SK-N-SH (cell line): Measurements from ENCODE around the gene SMPD4. TPM values are rescaled to one million over a fixed set of nuclear protein-coding genes. Genes with fewer than 3 reads are reported as not detected.
"Not testable (repeated sequence)": the region's sequence is repeated elsewhere in the genome, so short reads cannot be mapped to it uniquely, and the experiment has no call there.

Source experiments
- CTCF ChIA-PET: fragments of 300-600, 350-600 bp; formaldehyde crosslinking; extraction: SDS; loops from one replicate; lab custom pipeline; 2021; lab: Yijun Ruan, JAX
- POLR2A ChIA-PET: fragments of 350-600 bp; sonication (Branson Sonifier 250); formaldehyde crosslinking; extraction: SDS; loops from one replicate; lab custom pipeline; 2020; ENCODE audit warnings: antibody characterized with exemption, inconsistent platforms; lab: Yijun Ruan, JAX
- DNase-seq: peaks from one replicate; pipeline ENCODE4 v3.0.0; 2012
- H2AFZ ChIP-seq: fragments of 200-600 bp; sonication (generic); 2 replicates; pipeline ENCODE4 v1.8.1; 2016; ENCODE audit warnings: antibody characterized with exemption, mild to moderate bottlenecking, low read depth
- H3F3A ChIP-seq: fragments of 200-600 bp; sonication (generic); replicated peaks from 2 replicates; pipeline ENCODE3; 2016; ENCODE audit warnings: antibody characterized with exemption, mild to moderate bottlenecking; ENCODE audit not compliant: insufficient read depth
- H3K27ac ChIP-seq, 2 experiments: fragments of 200-500 bp in 1 of 2; fragments of 200-600 bp in 1 of 2; sonication (Bioruptor generic) in 1 of 2; sonication (generic), shearing (Covaris generic) in 1 of 2; 2 replicates each; pipeline versions ENCODE4 v1.5.1 to v1.6.1; 2014 to 2016; ENCODE audit warnings: low read depth in 2 of 2, inconsistent platforms in 1 of 2, low read length in 1 of 2, mild to moderate bottlenecking in 1 of 2, mixed read lengths in 1 of 2
- H3K27me3 ChIP-seq: fragments of 200-600 bp; sonication (generic), shearing (Covaris generic); 2 replicates; pipeline ENCODE4 v1.6.1; 2016; ENCODE audit warnings: mixed run types; ENCODE audit not compliant: insufficient read depth
- H3K36me3 ChIP-seq, 2 experiments: fragments of 200-500 bp in 1 of 2; fragments of 200-600 bp in 1 of 2; sonication (Bioruptor generic) in 1 of 2; sonication (generic) in 1 of 2; replicated peaks in 1 of 2; 2 replicates each; pipeline versions ENCODE3 to v1.5.1; 2014 to 2016; ENCODE audit warnings: low read length in 1 of 2, mild to moderate bottlenecking in 1 of 2; ENCODE audit not compliant: insufficient read depth in 2 of 2, control insufficient read depth in 1 of 2
- H3K4me1 ChIP-seq, 2 experiments: fragments of 200-500 bp in 1 of 2; fragments of 200-600 bp in 1 of 2; sonication (Bioruptor generic) in 1 of 2; sonication (generic), shearing (Covaris generic) in 1 of 2; 2 replicates each; pipeline versions ENCODE4 v1.5.1 to v1.6.1; 2014 to 2016; ENCODE audit warnings: low read depth in 1 of 2, low read length in 1 of 2, mixed run types in 1 of 2; ENCODE audit not compliant: insufficient read depth in 2 of 2, control insufficient read depth in 1 of 2
- H3K4me2 ChIP-seq: fragments of 200-600 bp; sonication (generic), shearing (Covaris generic); 2 replicates; pipeline ENCODE4 v1.6.1; 2017; ENCODE audit warnings: mixed run types
- H3K4me3 ChIP-seq, 2 experiments: fragments of 200-500 bp in 1 of 2; fragments of 200-600 bp in 1 of 2; sonication (Bioruptor generic) in 1 of 2; sonication (generic), shearing (Covaris generic) in 1 of 2; 2 replicates each; pipeline versions ENCODE4 v1.5.1 to v1.8.1; 2014 to 2016; ENCODE audit warnings: low read depth in 2 of 2, inconsistent platforms in 1 of 2, low read length in 1 of 2, mild to moderate bottlenecking in 1 of 2, mixed read lengths in 1 of 2, moderate library complexity in 1 of 2
- H3K79me2 ChIP-seq: fragments of 200-600 bp; sonication (generic); 2 replicates; pipeline ENCODE4 v1.8.1; 2017; ENCODE audit warnings: mild to moderate bottlenecking; ENCODE audit not compliant: insufficient read depth
- H3K9ac ChIP-seq: fragments of 200-600 bp; sonication (generic); 2 replicates; pipeline ENCODE4 v1.6.1; 2017; ENCODE audit warnings: mixed run types
- H3K9me2 ChIP-seq: fragments of 200-600 bp; sonication (generic); 2 replicates; pipeline ENCODE4 v1.6.1; 2017; ENCODE audit warnings: mixed run types
- H3K9me3 ChIP-seq: fragments of 200-600 bp; sonication (generic); 2 replicates; pipeline ENCODE4 v1.6.1; 2017; ENCODE audit warnings: mixed run types, mild to moderate bottlenecking, moderate library complexity
- H4K20me1 ChIP-seq: fragments of 200-600 bp; sonication (generic); 2 replicates; pipeline ENCODE4 v1.6.1; 2017; ENCODE audit warnings: mild to moderate bottlenecking, mixed run types; ENCODE audit not compliant: insufficient read depth
- PBX3 ChIP-seq: IDR thresholded peaks from 2 replicates; pipeline ENCODE4; 2012
- WGBS: methylation state at CpG from one replicate; pipeline ENCODE4 v1.1.6; 2017; ENCODE audit warnings: low lambda C conversion rate; 5-methylcytosine and 5-hydroxymethylcytosine counted together
- polyA plus RNA-seq, 3 experiments: library from polyadenylated mRNA; depleted of rRNA; stranded (reverse); fragments of >200 nt; gene quantifications; 2 replicates each; pipeline ENCODE4 v1.2.3, GENCODE V29; 2012

SMPD4 gene
- polyA plus RNA-seq, 1 of the 3 experiments (the other 2 are of a cell fraction) = 43.0 TPM

GRCh38 chr2:130145006-130145414 is 36.4 kb downstream of the SMPD4 start, which contains the start of gene CCDC74B:
TSS of gene CCDC74B (minus strand) at chr2:130145112. CDS start at chr2:130144996, 116 bp downstream.
- Histone ChIP-seq H2AFZ (peak within 1 kb of the TSS; percentile 83; the same call in 1 of the 2 replicates), H3K4me3 (peak within 1 kb of the TSS; percentile 34 to 51), H3K27ac (peak within 1 kb of the TSS in 1 of 2 experiments; percentile 36; a peak in 2 of 4 replicates), H3K4me2 (peak within 1 kb of the TSS; percentile 62), H3K9ac (peak within 1 kb of the TSS; percentile 34; the same call in 1 of the 2 replicates), H3K4me1 (peaks cover 0 to 13% of the 10 kb centered on the region in 2 experiments; a peak in 1 of 4 replicates)
- H3K27me3 ChIP-seq, H4K20me1 ChIP-seq, DNase-seq, H3K36me3 ChIP-seq, H3K9me3 ChIP-seq, H3F3A ChIP-seq, POLR2A ChIA-PET, H3K79me2 ChIP-seq, H3K9me2 ChIP-seq: not testable (repeated sequence)
- CTCF ChIA-PET = interaction anchor here (0.9 to 1.3 kb wide), 2 partner anchors 36 to 37 kb away, joined by 3 read pairs; partner anchors contain the start of genes MZT2B and SMPD4
- 51% methylated on average over 10 of the region's 30 CpGs for WGBS
- TF ChIP-seq PBX3 = peak; percentile 45

DNA sequence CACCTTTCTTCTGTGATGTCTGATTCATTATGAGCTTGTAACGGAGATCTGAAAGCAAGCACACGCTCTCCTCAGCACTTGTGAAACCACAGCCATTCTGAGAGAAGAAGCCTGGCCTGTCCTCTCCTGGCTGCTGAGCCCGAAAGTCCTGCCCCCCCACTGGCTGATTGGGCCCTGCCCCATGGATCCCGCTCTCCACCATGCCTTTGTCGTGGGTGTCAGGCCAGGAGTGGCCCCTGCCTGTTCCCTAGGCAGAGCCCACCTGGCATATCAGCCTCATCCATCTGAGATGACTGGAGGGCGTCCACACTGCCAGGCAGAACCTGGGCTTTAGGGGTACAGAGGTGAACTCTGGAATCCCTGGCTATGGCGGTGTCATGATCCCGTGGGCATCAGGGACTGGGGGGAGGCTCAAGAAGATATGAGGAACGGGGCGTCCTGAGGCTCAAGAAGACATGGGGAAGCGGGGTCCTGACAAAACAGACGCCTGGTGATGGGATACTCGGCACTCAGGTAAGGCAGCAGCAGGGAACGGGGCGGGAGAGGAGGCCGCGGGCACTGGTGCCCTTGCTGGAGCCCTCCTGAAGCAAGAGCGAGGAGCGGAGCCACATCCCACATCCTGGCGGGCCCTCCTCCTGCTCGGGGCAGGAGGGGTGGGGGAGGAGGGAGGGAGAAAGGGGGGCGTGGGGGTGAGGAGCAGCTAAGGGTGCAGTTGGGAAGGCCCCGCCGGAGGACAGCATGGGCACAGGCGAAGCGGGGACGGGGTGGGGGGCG is 37.9 kb downstream of the SMPD4 start:
- H3K79me2 ChIP-seq, H3K27ac ChIP-seq, H3K27me3 ChIP-seq, POLR2A ChIA-PET, H3K4me2 ChIP-seq, H2AFZ ChIP-seq, DNase-seq, H4K20me1 ChIP-seq, H3K36me3 ChIP-seq, CTCF ChIA-PET, H3K4me3 ChIP-seq, H3K9me3 ChIP-seq, H3K9ac ChIP-seq, H3F3A ChIP-seq, H3K9me2 ChIP-seq: not testable (repeated sequence)
- WGBS = 88% methylated on average over 17 of the region's 28 CpGs
- peaks cover 0 to 25% of the 10 kb centered on the region in 2 experiments; a peak in 1 of 4 replicates for H3K4me1 ChIP-seq

DNA sequence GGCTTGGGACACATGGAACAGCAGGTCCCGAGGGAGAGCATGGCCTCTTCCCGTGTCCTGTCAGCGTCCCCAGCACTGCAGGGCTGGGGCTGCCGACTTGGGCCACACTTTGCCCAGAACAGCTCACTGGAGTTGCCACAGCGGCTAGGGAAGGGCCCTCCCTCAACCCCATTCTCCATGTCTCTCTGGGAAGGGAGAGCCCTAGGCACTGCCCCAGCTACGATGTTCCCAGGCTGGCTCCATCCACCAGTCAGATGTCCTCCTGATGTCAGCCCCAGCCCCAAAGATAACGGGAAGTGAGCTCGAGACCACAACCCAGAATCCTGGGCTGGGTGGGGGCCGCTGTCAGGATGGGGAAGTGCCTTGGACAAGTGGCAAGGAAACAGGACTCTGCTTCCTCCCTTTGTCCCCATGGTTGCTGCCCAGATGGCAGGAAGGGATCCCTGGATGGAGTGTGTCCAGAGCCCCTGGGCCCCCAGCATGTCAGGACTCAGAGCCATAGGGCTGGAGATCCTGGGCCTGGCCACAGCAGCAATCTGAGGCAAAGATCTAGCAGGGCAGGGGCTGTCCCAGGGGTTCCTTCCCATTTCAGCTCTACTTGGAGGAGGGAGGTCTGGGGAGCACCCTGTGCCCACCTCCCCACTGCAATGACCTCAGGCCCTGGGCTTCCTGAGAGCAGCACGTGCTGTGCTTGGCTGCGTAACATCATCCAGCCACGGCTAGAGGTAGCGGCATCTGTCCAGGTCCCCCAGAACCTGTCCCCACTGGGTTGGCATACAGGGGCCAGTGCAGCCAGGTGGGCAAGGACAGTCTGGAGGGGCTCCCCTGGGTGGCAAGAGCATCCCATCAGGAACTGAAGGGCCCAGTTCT is 38.8 kb downstream of the SMPD4 start:
- CTCF ChIA-PET, H3K27ac ChIP-seq, H3F3A ChIP-seq, H3K27me3 ChIP-seq, H4K20me1 ChIP-seq, H3K9me3 ChIP-seq, H3K79me2 ChIP-seq, POLR2A ChIA-PET, H3K4me2 ChIP-seq, H3K9ac ChIP-seq, H2AFZ ChIP-seq, H3K9me2 ChIP-seq, H3K4me3 ChIP-seq, DNase-seq, H3K36me3 ChIP-seq: not testable (repeated sequence)
- 75% methylated on average over 4 of the region's 13 CpGs for WGBS
- H3K4me1 ChIP-seq = peaks cover 0 to 27% of the 10 kb centered on the region in 2 experiments; a peak in 1 of 4 replicates

- H4K20me1 ChIP-seq, H3K9me2 ChIP-seq, H3K27me3 ChIP-seq, POLR2A ChIA-PET, H3K27ac ChIP-seq, H3K36me3 ChIP-seq, H3K9me3 ChIP-seq, H3F3A ChIP-seq, H2AFZ ChIP-seq, H3K4me3 ChIP-seq, CTCF ChIA-PET, DNase-seq, H3K4me2 ChIP-seq, H3K79me2 ChIP-seq, H3K9ac ChIP-seq: not testable (repeated sequence)
- WGBS = 100% methylated on average over 1 of the region's 22 CpGs
- peaks cover 0 to 27% of the 10 kb centered on the region in 2 experiments; a peak in 1 of 4 replicates for H3K4me1 ChIP-seq
Observed at GRCh38 chr2:130141645-130142370, 39.6 kb downstream of the SMPD4 start.

- H3K79me2 ChIP-seq, H3K9me3 ChIP-seq, POLR2A ChIA-PET, H2AFZ ChIP-seq, H4K20me1 ChIP-seq, CTCF ChIA-PET, H3F3A ChIP-seq, DNase-seq, H3K4me3 ChIP-seq, H3K27ac ChIP-seq, H3K27me3 ChIP-seq, H3K36me3 ChIP-seq, H3K9ac ChIP-seq, H3K9me2 ChIP-seq, H3K4me2 ChIP-seq: not testable (repeated sequence)
- WGBS = 100% methylated on average over 3 of the region's 6 CpGs
- peaks cover 0 to 31% of the 10 kb centered on the region in 2 experiments; a peak in 1 of 4 replicates for H3K4me1 ChIP-seq
Observed at GRCh38 chr2:130141002-130141401, 40.4 kb downstream of the SMPD4 start.
